GM10248 (cell line): ENCODE measurements around the gene GPATCH4.
"Not testable (repeated sequence)": the region's sequence is repeated elsewhere in the genome, so short reads cannot be mapped to it uniquely, and the experiment has no call there.

Source experiments
- CTCF ChIA-PET: fragments of 300-600 bp; sonication (Branson Sonifier 250); formaldehyde crosslinking; extraction: SDS; loops from one replicate; lab custom pipeline; 2021; ENCODE audit warnings: antibody characterized with exemption; lab: Yijun Ruan, JAX
- POLR2A ChIA-PET: fragments of 350-650 bp; sonication (Branson Sonifier 250); formaldehyde crosslinking; extraction: SDS; loops from one replicate; lab custom pipeline; 2020; ENCODE audit warnings: antibody characterized with exemption; lab: Yijun Ruan, JAX
- DNase-seq: peaks from one replicate; pipeline ENCODE4 v3.0.0; 2012; ENCODE audit errors: extremely low spot score
- CTCF ChIP-seq: IDR thresholded peaks from 2 replicates; pipeline ENCODE4 v1.5.1; 2012; ENCODE audit warnings: mild to moderate bottlenecking, low read depth; ENCODE audit errors: extremely low read depth, missing control alignments, control extremely low read depth

Gene GPATCH4

DNA sequence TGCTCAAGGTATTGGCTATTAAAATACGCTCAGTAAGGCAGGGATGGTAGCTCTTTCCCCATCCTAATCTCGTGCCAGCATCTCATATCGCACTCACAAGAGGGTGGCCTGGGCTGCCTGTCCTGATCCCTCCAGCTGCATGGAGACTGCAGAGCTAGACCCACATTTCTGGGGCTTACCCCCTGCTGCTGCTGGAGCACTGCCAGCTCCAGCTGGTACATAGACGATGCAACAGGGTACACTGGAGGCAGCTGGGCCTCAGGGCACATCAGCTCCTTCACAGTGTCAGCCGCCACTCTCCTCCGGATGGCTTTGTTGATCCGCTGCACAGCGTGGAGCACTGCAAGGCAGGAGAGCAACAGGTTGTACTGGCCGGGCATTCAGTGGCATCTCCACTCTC lies 44.9 kb downstream of the GPATCH4 start:
- POLR2A ChIA-PET: no interaction called here
- no peak for DNase-seq
- CTCF ChIA-PET: interaction anchor here (0.7 to 1.1 kb wide), 4 partner anchors 9 to 26 kb away, joined by 3 read pairs; no protein-coding TSS in a partner anchor
- no peak for TF ChIP-seq CTCF

DNA sequence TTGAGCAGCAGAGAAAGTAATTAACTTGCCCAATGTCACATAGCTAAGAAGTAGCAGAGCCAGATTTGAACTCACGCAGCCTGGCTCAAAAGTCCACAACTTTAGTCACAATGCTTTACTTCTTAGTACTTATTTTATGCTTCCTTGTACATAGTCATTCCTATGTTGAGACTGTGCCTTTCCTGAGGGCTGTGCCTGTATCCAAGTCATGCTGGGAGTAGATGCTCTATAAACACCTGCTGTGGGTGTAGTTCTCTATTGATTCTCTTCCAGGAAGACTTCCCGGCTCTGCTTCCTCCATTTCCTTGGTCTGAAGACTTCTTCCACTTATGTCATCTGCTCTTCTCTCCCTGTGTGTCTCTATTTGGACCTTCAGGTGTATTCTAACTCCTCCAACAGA lies 45.6 kb downstream of the GPATCH4 start:
- no peak for DNase-seq
- no peak for TF ChIP-seq CTCF
- CTCF ChIA-PET: interaction anchor here (1.0 to 1.6 kb wide), 7 partner anchors 11 to 170 kb away, joined by 3 to 5 read pairs (median 3); no protein-coding TSS in a partner anchor
- POLR2A ChIA-PET: no interaction called here

DNA sequence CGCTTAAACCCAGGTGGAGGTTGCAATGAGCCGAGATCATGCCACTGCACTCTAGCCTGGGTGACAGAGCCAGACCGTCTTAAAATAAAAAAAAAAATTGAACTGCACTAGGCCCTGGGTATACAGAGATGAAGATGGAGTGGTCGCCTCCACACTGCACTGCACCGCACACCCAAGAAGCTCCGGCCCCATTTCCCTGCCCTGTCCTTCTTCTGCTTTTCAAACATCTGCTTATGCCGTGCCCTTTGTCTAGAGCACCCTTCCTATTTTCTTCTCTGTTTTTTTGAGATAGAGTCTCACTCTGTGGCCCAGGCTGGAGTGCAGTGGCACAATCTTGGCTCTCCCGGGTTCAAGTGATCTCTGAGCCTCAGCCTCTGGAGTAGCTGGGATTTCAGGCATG lies 46.3 kb downstream of the GPATCH4 start:
- CTCF ChIA-PET: interaction anchor here (0.6 to 1.6 kb wide), 7 partner anchors 10 to 205 kb away, joined by 3 to 5 read pairs (median 3); no protein-coding TSS in a partner anchor
- no peak for DNase-seq
- no peak for TF ChIP-seq CTCF
- POLR2A ChIA-PET: no interaction called here

DNA sequence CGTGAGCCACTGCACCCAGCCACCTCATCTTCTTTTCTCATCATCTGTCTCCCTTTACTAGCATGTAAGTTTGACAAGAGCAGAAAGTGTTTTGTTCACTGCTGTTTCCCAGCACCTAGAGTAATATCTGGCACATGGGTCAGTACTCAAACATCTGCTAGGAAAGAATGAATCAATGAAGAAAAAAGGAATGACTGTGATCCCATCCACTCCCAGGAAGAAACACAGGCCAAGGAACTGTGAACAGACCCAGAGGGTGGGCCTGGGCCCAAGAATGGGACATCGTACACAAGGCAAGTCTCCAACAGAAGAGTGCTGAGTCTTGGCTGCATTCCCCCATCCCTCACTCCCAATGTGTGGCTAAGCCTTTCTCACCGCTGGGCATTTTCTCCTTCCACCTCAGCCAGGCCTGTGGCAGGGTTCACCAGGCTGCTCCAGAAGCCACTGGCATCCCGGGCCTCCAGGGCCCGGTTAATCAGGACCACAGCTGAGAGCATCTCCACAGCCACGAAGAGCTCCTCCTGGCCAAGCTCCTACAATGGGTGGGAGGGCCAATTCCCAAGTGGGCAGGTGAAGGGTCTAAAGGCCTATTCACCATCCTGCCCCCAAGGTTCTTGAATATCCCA lies 47.3 kb downstream of the GPATCH4 start:
- no peak for DNase-seq
- CTCF ChIA-PET: interaction anchor here (1.4 kb wide), 1 partner anchor 18 kb away, joined by 4 read pairs; no protein-coding TSS in a partner anchor
- POLR2A ChIA-PET: no interaction called here
- no peak for TF ChIP-seq CTCF

DNA sequence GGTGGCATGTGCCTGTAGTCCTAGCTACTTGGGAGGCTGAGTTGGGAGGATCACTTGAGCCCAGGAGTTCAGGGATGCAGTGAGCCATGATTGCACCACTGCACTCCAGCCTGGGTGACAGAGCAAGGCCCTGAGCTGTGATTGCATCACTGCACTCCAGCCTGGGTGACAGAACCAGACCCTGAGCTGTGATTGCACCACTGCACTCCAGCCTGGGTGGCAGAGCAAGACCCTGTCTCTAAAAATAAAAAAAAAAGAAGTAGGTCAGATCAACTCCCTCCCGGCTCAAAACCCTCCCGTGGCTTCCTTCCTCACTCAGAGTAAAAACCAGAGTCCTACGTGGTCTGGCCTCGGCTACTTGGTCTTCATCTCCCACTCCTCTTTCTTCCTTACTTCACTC lies 48.3 kb downstream of the GPATCH4 start:
- DNase-seq, POLR2A ChIA-PET: not testable (repeated sequence)
- CTCF ChIA-PET: interaction anchor here (2.3 kb wide), 1 partner anchor 51 kb away, joined by 6 read pairs; no protein-coding TSS in a partner anchor

GRCh38 chr1:156552518-156552917 lies 48.8 kb downstream of the GPATCH4 start:
- no peak for DNase-seq
- ChIA-PET POLR2A (no interaction called here), CTCF (interaction anchor here (1.4 to 2.3 kb wide), 2 partner anchors 29 to 51 kb away, joined by 3 to 6 read pairs; no protein-coding TSS in a partner anchor)
- no peak for TF ChIP-seq CTCF

DNA sequence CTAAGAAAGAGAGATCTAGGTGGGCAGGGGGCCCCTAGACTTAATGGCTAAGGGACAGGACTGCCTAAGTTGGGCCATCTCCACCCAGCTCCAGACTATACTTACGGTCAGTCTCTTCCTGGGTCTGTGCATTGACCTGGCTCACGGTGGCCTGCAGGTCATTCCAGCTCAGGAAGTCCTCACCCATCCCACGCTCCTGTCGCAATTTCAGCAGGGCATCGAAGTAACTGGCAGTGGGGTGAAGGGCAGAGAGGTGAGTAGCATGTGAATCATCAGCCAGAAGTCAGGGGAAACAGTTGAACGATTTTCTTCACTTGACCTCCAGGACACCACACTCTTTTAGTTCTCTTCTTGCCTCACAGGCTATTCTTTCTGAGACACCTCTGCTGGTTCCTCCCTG lies 49.4 kb downstream of the GPATCH4 start:
- POLR2A ChIA-PET: no interaction called here
- CTCF ChIA-PET: interaction anchor here (0.7 to 2.3 kb wide), 5 partner anchors 23 to 106 kb away, joined by 3 to 6 read pairs (median 4); no protein-coding TSS in a partner anchor
- no peak for DNase-seq
- TF ChIP-seq CTCF: no peak
